ENCODE results near the gene UBE2I. TPM values are rescaled to one million over a fixed set of nuclear protein-coding genes. Genes with fewer than 3 reads are reported as not detected.
"Not testable (repeated sequence)": the region's sequence is repeated elsewhere in the genome, so short reads cannot be mapped to it uniquely, and the experiment has no call there.

Gene UBE2I
- total RNA-seq, 1 donor from 2014 or later, result 105 TPM

DNA sequence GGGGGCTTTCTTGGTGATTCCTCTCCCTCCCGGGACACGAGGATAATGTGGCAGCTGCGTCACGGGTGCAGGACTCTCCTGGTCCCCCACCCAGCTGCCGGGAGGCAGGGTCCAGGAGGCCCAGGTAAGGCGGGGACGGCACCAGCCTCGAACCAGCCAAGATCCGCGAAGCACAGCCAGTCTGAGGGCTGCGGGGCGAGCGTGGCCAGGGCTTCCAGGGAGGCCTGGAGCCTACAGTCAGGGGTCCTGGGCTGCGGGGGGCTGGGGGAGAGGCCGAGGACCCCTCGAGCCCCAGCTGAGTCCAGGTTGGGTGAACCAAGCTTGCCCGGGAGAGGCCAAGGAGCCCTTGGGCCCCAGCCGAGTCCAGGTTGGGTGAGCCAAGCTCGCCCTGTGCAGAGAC lies 43.6 kb upstream of the UBE2I start:
- Mint-ChIP-seq H3K4me1 (ENCODE audit: low read depth) (no peaks in the 10 kb centered on the region), H3K9me3 (ENCODE audit: low read depth) (peaks cover 3% of the 10 kb centered on the region), H3K36me3 (ENCODE audit: low read depth) (no peaks in the 10 kb centered on the region), H3K27ac (ENCODE audit: unreplicated experiment) (no peak overlapping the region), H3K4me3 (ENCODE audit: unreplicated experiment) (no peak overlapping the region), H3K27me3 (ENCODE audit: low read depth) (peaks cover 26% of the 10 kb centered on the region)
- TF ChIP-seq, protein P1, sequence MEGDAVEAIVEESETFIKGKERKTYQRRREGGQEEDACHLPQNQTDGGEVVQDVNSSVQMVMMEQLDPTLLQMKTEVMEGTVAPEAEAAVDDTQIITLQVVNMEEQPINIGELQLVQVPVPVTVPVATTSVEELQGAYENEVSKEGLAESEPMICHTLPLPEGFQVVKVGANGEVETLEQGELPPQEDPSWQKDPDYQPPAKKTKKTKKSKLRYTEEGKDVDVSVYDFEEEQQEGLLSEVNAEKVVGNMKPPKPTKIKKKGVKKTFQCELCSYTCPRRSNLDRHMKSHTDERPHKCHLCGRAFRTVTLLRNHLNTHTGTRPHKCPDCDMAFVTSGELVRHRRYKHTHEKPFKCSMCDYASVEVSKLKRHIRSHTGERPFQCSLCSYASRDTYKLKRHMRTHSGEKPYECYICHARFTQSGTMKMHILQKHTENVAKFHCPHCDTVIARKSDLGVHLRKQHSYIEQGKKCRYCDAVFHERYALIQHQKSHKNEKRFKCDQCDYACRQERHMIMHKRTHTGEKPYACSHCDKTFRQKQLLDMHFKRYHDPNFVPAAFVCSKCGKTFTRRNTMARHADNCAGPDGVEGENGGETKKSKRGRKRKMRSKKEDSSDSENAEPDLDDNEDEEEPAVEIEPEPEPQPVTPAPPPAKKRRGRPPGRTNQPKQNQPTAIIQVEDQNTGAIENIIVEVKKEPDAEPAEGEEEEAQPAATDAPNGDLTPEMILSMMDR (IDR thresholded peaks at IDR 0.05), result no peak
- DNase-seq (ENCODE audit: low spot score), result no peak

DNA sequence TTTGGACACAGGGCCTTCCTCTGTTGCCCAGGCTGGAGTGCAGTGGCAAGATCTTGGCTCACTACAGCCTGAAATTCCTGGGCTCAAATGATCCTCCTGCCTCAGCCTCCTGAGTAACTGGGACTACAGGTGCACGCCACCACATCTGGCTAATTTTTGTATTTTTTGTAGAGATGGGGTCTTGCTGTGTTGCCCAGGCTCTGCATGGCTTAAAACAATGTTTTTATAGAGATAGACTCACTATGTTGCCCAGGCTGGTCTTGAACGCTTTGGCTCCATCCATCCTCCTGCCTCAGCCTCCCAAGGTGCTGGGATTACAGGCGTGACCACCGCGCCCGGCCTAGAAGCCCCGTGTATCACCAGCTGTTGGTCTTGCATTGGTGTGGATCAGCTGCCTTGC lies 40.0 kb upstream of the UBE2I start:
- H3K4me3 Mint-ChIP-seq (ENCODE audit: unreplicated experiment); H3K4me1 Mint-ChIP-seq (ENCODE audit: low read depth); H3K9me3 Mint-ChIP-seq (ENCODE audit: low read depth); H3K27ac Mint-ChIP-seq (ENCODE audit: unreplicated experiment); H3K36me3 Mint-ChIP-seq (ENCODE audit: low read depth); DNase-seq (ENCODE audit: low spot score): not testable (repeated sequence)
- peaks cover 25% of the 10 kb centered on the region for H3K27me3 Mint-ChIP-seq (ENCODE audit: low read depth)

DNA sequence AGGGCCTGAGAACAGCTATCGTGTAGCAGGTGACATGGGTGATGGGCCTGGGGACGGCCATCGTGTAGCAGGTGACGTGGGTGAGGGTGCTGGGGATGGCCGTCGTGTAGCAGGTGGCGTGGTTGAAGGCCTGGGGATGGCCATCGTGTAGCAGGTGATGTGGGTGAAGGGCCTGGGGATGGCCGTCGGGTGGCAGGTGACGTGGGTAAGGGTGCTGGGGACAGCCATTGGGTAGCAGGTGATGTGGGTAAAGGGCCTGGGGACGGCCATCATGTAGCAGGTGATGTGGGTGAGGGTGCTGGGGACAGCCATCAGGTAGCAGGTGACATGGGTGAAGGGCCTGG lies 38.1 kb upstream of the UBE2I start:
- Mint-ChIP-seq H3K27ac (ENCODE audit: unreplicated experiment) (no peak overlapping the region), H3K4me1 (ENCODE audit: low read depth) (peaks cover 7% of the 10 kb centered on the region), H3K9me3 (ENCODE audit: low read depth) (peaks cover 2% of the 10 kb centered on the region), H3K36me3 (ENCODE audit: low read depth) (no peaks in the 10 kb centered on the region), H3K27me3 (ENCODE audit: low read depth) (peaks cover 35% of the 10 kb centered on the region), H3K4me3 (ENCODE audit: unreplicated experiment) (no peak overlapping the region)
- DNase-seq (ENCODE audit: low spot score), result peak; percentile 77
- TF ChIP-seq, protein P1 (IDR thresholded peaks at IDR 0.05), result no peak

DNA sequence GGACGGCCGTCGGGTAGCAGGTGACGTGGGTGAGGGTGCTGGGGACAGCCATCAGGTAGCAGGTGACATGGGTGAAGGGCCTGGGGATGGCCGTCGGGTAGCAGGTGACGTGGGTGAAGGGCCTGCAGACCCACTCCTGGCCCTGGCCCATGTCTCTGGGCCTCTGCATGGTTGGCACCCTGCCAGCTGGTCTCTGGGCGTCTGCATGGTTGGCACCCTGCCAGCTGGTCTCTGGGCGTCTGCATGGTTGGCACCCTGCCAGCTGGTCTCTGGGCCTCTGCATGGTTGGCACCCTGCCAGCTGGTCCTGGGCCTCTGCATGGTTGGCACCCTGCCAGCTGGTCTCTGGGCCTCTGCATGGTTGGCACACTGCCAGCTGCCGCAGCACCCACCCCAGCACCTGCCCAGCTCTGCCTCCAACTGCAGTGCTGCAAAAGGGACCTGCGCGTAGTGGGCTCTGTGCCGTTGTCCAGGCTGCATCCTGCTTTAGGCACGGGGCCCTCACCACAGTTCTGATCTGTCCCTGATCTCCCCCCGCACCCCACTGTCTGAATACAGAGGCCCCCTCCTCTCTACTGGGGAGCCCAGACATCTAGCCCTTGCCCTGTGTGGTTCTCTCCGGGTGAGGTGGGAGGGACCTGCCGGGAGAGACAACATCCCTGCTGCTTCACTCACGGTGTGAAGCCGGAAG lies 37.6 kb upstream of the UBE2I start:
- not testable (repeated sequence) for H3K4me3 Mint-ChIP-seq (ENCODE audit: unreplicated experiment); H3K36me3 Mint-ChIP-seq (ENCODE audit: low read depth)

DNA sequence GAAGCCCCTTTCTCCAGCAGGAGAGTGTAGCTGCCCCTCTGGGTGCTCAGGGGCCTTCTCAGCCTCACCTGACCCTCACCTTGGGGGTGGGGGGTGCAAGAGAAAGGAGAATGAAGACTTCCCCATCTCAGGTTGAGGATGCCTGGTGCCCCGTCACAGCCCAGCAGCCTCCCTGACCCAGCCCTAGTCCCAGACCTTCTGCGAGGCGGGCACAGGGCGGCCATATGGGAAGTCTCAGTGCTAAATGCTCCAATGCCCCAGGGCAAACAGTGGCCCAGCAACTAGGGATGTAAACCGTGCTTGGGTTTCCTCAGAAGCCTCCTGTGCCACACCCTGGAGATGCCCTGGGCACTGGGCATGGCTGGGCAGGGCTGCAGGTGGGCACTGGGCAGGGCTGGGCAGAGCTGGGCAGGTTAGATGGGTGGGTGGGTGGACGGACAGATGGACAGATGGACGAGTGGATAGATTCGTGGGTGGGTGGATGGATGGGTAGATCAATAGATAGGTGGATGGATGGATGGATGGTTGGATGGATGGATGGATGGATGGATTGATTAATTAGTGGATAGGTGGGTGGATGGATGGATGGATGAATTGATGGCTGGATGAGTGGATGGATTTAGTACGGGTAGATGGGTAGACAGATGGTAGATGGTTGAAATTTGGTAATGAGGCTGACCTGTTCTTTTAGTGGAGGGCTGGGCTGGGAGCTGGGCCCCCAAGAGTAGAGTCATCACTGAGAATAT lies 36.8 kb upstream of the UBE2I start:
- Mint-ChIP-seq H3K27me3 (ENCODE audit: low read depth) (peaks cover 34% of the 10 kb centered on the region), H3K4me3 (ENCODE audit: unreplicated experiment) (no peak overlapping the region), H3K27ac (ENCODE audit: unreplicated experiment) (no peak overlapping the region), H3K4me1 (ENCODE audit: low read depth) (peaks cover 8% of the 10 kb centered on the region), H3K36me3 (ENCODE audit: low read depth) (no peaks in the 10 kb centered on the region), H3K9me3 (ENCODE audit: low read depth) (no peaks in the 10 kb centered on the region)
- TF ChIP-seq, protein P1 (IDR thresholded peaks at IDR 0.05), result no peak
- DNase-seq (ENCODE audit: low spot score), result no peak

More for the DNA sequence above, 37.6 kb upstream of the UBE2I start:
- DNase-seq (ENCODE audit: low spot score), result peak; percentile 71
- not testable (repeated sequence) for H3K27ac Mint-ChIP-seq (ENCODE audit: unreplicated experiment); H3K4me1 Mint-ChIP-seq (ENCODE audit: low read depth); H3K9me3 Mint-ChIP-seq (ENCODE audit: low read depth)
- peaks cover 33% of the 10 kb centered on the region for H3K27me3 Mint-ChIP-seq (ENCODE audit: low read depth)

DNA sequence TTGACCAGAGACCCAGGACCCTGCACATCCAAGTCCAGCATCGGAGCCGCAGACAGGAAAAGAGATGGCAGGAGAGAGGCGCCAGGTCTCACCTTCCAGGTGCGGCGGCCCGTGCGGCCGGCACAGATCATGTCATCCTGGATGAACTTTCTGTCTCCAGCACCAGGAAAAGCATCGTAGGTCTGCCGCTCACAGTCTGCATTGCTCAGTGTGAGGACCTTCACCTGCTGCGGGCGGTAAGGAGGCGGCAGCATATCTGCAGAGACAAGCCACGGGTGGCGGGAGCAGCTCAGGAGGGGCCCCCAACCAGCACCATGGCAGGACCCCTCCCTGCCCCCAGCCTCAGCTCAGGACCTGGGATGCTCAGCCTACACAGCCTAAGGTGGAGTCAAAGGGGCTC lies 35.6 kb upstream of the UBE2I start:
- H3K27ac Mint-ChIP-seq (ENCODE audit: unreplicated experiment), result no peak overlapping the region
- DNase-seq (ENCODE audit: low spot score), result peak; percentile 79
- H3K4me1 Mint-ChIP-seq (ENCODE audit: low read depth), result peaks cover 10% of the 10 kb centered on the region
- no peaks in the 10 kb centered on the region for H3K36me3 Mint-ChIP-seq (ENCODE audit: low read depth)
- H3K27me3 Mint-ChIP-seq (ENCODE audit: low read depth), result peaks cover 37% of the 10 kb centered on the region
- no peaks in the 10 kb centered on the region for H3K9me3 Mint-ChIP-seq (ENCODE audit: low read depth)
- TF ChIP-seq, protein P1 (IDR thresholded peaks at IDR 0.05), result no peak
- H3K4me3 Mint-ChIP-seq (ENCODE audit: unreplicated experiment), result no peak overlapping the region
